Thyroid gland (tissue), 4 donors: ENCODE results near the gene STEEP1. TPM values are rescaled to one million over a fixed set of nuclear protein-coding genes. Genes with fewer than 3 reads are reported as not detected.

ENCODE experiments used
- DNase-seq, 2 donors: peaks; one replicate each; pipeline ENCODE4 v3.0.0-alpha.2; 2019
- H3K27ac ChIP-seq, 3 donors: fragments of 200-600 bp; sonication (generic); 1 replicate in 2 of 3; 2 replicates in 1 of 3; pipeline ENCODE4 v1.5.1; 2016 to 2019; ENCODE audit warnings: mild to moderate bottlenecking in 1 of 3, moderate library complexity in 1 of 3
- H3K27me3 ChIP-seq: fragments of 200-600 bp; sonication (generic); one replicate; pipeline ENCODE4 v1.5.1; 2019
- H3K36me3 ChIP-seq, 2 donors: fragments of 200-600 bp; sonication (generic); one replicate each; pipeline ENCODE4 v1.5.1; 2016 to 2019
- H3K4me1 ChIP-seq, 2 donors: fragments of 200-600 bp; sonication (generic); one replicate each; pipeline ENCODE4 v1.5.1; 2017 to 2019
- H3K4me3 ChIP-seq, 3 donors: fragments of 200-600 bp; sonication (generic); replicated peaks in 1 of 3; 1 replicate in 2 of 3; 2 replicates in 1 of 3; pipeline ENCODE4 v1.5.1; 2016; ENCODE audit warnings: mild to moderate bottlenecking in 1 of 3
- H3K9me3 ChIP-seq: fragments of 200-600 bp; sonication (generic); one replicate; pipeline ENCODE4 v1.5.1; 2017
- POLR2A ChIP-seq, 2 donors: fragments of 450-650 bp; IDR thresholded peaks; one replicate each; pipeline ENCODE4 v1.6.1; 2017; ENCODE audit warnings: antibody characterized with exemption in 2 of 2, mild to moderate bottlenecking in 2 of 2, moderate library complexity in 1 of 2
- WGBS, 2 donors: methylation state at CpG; one replicate each; pipeline ENCODE4 v1.1.5; 2017; 5-methylcytosine and 5-hydroxymethylcytosine counted together
- intact Hi-C: fragments of 100-400 bp; cut with DNase I; formaldehyde crosslinking; loops from one replicate; pipeline ENCODE4 v1.15.1; 2023
- total RNA-seq, 4 donors: library from RNA; depleted of rRNA; stranded (reverse); fragments of >200 nt; gene quantifications; one replicate each; pipeline ENCODE4 v1.2.3, GENCODE V29; 2016
- TF ChIP-seq, protein P1 (sequence below), 6 experiments: fragments of 200-600 bp in 3 of 6; fragments of 450-650 bp in 3 of 6; sonication (generic) in 3 of 6; IDR thresholded peaks; one replicate each; pipeline ENCODE4 v1.5.1; 2016 to 2019; ENCODE audit warnings: antibody characterized with exemption in 6 of 6, mild to moderate bottlenecking in 2 of 6, inconsistent platforms in 1 of 6, moderate library complexity in 1 of 6

STEEP1 gene
- total RNA-seq: 10 to 100 TPM; 20.6 to 42.0 (median 33.7) TPM

DNA sequence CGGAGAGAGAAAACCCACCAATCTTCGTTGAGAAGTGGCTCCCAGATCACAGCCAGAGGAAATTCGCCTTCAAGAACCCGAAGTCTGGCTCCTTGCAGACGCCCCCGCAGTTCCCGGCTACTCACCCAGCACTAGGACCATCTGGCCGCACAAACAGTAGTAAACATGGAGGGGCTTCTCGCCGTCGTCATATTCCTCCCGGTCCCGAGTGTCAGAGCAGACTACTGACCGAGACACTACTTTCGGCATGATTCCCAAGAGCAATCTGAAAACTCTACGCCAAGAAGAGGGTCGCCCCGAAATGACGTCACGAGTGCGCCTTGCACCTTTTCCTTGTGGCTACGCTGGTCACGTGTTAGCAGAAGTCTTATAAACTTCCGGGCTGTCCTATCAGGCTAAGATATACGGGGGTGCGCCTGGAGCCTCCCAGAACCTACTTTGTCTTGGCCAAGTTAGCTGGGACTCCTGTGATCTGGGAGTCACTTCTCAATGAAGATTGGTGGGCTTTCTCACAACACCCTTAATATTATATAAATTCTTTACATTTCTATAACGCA, at the start of gene STEEP1:
TSS of gene STEEP1 (minus strand) at position 303 of the 557 bp plus-strand sequence. CDS start at position 249, 54 bp downstream.
- intact Hi-C loops: no loop called here
- Histone ChIP-seq H3K9me3 (no peaks in the 10 kb centered on the region), H3K27me3 (no peaks in the 10 kb centered on the region), H3K4me3 (peak within 1 kb of the TSS in 2 of 3 donors; percentile 37 to 51), H3K27ac (peak within 1 kb of the TSS in 1 of 3 donors; percentile 8), H3K36me3 (no peaks in the 10 kb centered on the region), H3K4me1 (no peaks in the 10 kb centered on the region)
- 0 to 1% methylated on average over 17 to 18 of the region's 27 CpGs for WGBS, 2 donors
- DNase-seq: peak; percentile 89 to 90
- TF ChIP-seq, protein P1, sequence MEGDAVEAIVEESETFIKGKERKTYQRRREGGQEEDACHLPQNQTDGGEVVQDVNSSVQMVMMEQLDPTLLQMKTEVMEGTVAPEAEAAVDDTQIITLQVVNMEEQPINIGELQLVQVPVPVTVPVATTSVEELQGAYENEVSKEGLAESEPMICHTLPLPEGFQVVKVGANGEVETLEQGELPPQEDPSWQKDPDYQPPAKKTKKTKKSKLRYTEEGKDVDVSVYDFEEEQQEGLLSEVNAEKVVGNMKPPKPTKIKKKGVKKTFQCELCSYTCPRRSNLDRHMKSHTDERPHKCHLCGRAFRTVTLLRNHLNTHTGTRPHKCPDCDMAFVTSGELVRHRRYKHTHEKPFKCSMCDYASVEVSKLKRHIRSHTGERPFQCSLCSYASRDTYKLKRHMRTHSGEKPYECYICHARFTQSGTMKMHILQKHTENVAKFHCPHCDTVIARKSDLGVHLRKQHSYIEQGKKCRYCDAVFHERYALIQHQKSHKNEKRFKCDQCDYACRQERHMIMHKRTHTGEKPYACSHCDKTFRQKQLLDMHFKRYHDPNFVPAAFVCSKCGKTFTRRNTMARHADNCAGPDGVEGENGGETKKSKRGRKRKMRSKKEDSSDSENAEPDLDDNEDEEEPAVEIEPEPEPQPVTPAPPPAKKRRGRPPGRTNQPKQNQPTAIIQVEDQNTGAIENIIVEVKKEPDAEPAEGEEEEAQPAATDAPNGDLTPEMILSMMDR (IDR thresholded peaks at IDR 0.05): no peak
- TF ChIP-seq POLR2A (IDR thresholded peaks at IDR 0.05): peak in 1 of 2 donors; percentile 51

DNA sequence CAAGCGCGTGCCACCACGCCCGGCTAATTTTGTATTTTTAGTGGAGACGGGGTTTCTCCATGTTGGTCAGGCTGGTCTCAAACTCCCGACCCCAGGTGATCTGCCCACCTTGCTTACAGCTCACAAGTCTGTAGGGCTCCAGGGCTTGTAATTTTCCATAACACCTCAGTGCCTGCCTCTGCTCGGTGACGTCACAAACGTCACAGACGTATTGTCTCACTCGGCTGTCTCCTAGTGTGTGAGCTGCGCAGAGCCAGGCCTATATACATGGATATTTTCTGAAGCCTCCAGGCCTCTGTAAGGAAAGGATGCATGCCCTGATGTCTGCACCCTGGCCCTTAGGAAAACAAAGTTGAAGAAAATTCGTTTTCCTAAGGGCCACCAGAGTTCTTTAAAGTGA, 49.6 kb upstream of the STEEP1 start:
- no peak overlapping the region for H3K27ac ChIP-seq
- no peaks in the 10 kb centered on the region for H3K4me1 ChIP-seq
- 77 to 86% methylated on average over 12 to 13 of the region's 13 CpGs for WGBS, 2 donors
- H3K27me3 ChIP-seq: no peaks in the 10 kb centered on the region
- H3K9me3 ChIP-seq: no peaks in the 10 kb centered on the region
- DNase-seq: no peak
- TF ChIP-seq, protein P1 (IDR thresholded peaks at IDR 0.05): no peak
- no peak for TF ChIP-seq POLR2A (IDR thresholded peaks at IDR 0.05)
- intact Hi-C loops: no loop called here
- H3K36me3 ChIP-seq: no peaks in the 10 kb centered on the region
- H3K4me3 ChIP-seq: no peak overlapping the region

DNA sequence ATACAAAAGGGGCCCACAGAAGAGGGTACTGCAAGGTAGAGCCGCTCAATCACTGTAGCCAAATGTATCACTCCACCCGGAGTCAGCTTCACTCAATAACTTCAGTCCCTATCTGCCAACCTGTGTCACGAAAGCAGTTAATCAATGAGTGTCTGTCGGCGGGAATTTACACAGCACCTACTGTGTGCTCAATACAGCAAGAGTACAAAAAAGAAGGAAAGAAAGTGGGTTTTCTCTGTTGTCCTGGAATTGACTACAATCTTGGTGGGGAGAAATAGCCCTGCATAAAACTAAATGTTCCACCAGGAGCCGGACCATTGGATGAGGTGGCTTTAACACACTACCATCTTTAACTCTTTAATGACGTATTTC, 41.8 kb upstream of the STEEP1 start:
- 36 to 55% methylated on average over 7 of the region's 7 CpGs for WGBS, 2 donors
- Histone ChIP-seq H3K9me3 (no peaks in the 10 kb centered on the region), H3K36me3 (no peaks in the 10 kb centered on the region), H3K27me3 (no peaks in the 10 kb centered on the region), H3K4me1 (peaks cover 0 to 6% of the 10 kb centered on the region in 2 donors), H3K27ac (peak overlapping the region in 2 of 3 donors; percentile 85 to 94), H3K4me3 (peak overlapping the region in 1 of 3 donors; percentile 43)
- intact Hi-C loops: no loop called here
- TF ChIP-seq, protein P1 (IDR thresholded peaks at IDR 0.05): no peak
- no peak for TF ChIP-seq POLR2A (IDR thresholded peaks at IDR 0.05)
- DNase-seq: no peak

DNA sequence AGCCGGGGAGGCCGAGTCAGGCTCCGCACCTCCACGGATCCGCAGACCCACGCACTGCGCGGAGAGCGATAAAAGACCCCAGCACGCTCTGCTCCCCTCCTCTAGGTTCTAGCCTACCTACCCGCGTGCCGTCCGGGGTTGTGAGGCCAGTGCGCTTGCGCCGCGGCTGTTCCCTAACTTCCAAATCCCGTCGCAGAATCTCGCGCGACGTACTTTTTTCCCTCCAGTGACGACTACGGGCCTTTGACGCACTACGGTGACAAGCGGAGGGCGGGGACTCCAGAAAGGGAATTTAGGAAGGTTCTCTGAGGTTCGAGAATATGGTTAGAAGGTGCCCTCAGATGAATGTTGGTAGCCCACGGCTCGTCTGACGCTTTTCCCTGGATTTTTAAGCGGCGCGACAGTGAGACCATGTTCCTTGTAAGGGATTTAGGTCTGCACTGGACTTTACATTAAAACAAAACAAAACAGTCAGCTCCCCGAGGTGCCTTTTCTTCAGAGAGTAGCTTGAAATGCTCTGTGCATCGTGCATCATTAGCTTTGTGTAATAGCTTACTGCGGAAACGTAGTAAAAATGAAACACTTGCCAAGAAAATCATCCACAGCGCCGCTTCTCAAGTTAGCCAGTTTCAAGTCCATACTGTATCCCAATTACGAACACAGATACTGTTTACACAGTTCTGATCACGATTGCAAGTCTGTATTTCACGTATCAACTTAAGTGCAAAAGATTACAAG, 41.2 kb upstream of the STEEP1 start, which contains the start of gene NKRF:
TSS of gene NKRF (minus strand) at position 145 of the 738 bp plus-strand sequence.
- Histone ChIP-seq H3K27ac (peak within 1 kb of the TSS; percentile 62 to 94 (median 85)), H3K9me3 (no peaks in the 10 kb centered on the region), H3K36me3 (no peaks in the 10 kb centered on the region), H3K4me1 (peaks cover 0 to 6% of the 10 kb centered on the region in 2 donors), H3K4me3 (peak within 1 kb of the TSS; percentile 33 to 70 (median 43)), H3K27me3 (no peaks in the 10 kb centered on the region)
- TF ChIP-seq, protein P1 (IDR thresholded peaks at IDR 0.05): no peak
- TF ChIP-seq POLR2A (IDR thresholded peaks at IDR 0.05): peak in 1 of 2 donors; percentile 85
- DNase-seq: peak; percentile 91
- intact Hi-C loops: no loop called here
- 5% methylated on average over 15 to 33 of the region's 46 CpGs for WGBS, 2 donors
